Neural cell (in vitro differentiated cells): ENCODE data around the gene NTF3. TPM values are rescaled to one million over a fixed set of nuclear protein-coding genes. Genes with fewer than 3 reads are reported as not detected.

Experiments used
- H2AFZ ChIP-seq: fragments of 200-600, 300-800 bp; sonication (generic), shearing (Covaris generic); 2 replicates; pipeline ENCODE4 v1.6.0; 2014; ENCODE audit warnings: low read depth, mild to moderate bottlenecking, antibody characterized with exemption, low read length, moderate library complexity
- H3F3A ChIP-seq: fragments of 200-600 bp; shearing (Covaris generic); 2 replicates; pipeline ENCODE4 v1.6.1; 2016; ENCODE audit warnings: mild to moderate bottlenecking, moderate library complexity, mixed read lengths, antibody characterized with exemption, low read length; ENCODE audit not compliant: insufficient read depth, poor library complexity, severe bottlenecking
- H3K27ac ChIP-seq: fragments of 200-600, 300-800 bp; sonication (generic), shearing (Covaris generic); 2 replicates; pipeline ENCODE4 v1.5.1; 2014; ENCODE audit warnings: mild to moderate bottlenecking, low read length, moderate library complexity
- H3K27me3 ChIP-seq: fragments of 300-800, 200-600 bp; sonication (generic), shearing (Covaris generic); 2 replicates; pipeline ENCODE4 v1.6.0; 2014; ENCODE audit warnings: mild to moderate bottlenecking, low read depth, low read length, moderate library complexity; ENCODE audit not compliant: insufficient read depth
- H3K36me3 ChIP-seq: fragments of 300-800, 200-600 bp; sonication (generic), shearing (Covaris generic); 2 replicates; pipeline ENCODE4 v1.5.1; 2014; ENCODE audit warnings: mild to moderate bottlenecking, antibody characterized with exemption, low read length, moderate library complexity; ENCODE audit not compliant: insufficient read depth
- H3K4me2 ChIP-seq: fragments of 300-800, 200-600 bp; sonication (generic), shearing (Covaris generic); 2 replicates; pipeline ENCODE4 v1.6.0; 2014; ENCODE audit warnings: mild to moderate bottlenecking, low read length
- H3K4me3 ChIP-seq: fragments of 300-800, 200-600 bp; sonication (generic), shearing (Covaris generic); 2 replicates; pipeline ENCODE4 v1.5.1; 2014; ENCODE audit warnings: mild to moderate bottlenecking, low read length, moderate library complexity
- H3K79me2 ChIP-seq: fragments of 200-600 bp; shearing (Covaris generic); replicated peaks from 2 replicates; pipeline ENCODE4 v1.6.0; 2014; ENCODE audit warnings: mild to moderate bottlenecking, low read length, moderate library complexity; ENCODE audit not compliant: insufficient read depth
- H3K9ac ChIP-seq: fragments of 300-800, 200-600 bp; sonication (generic), shearing (Covaris generic); 2 replicates; pipeline ENCODE4 v1.6.1; 2016; ENCODE audit warnings: mild to moderate bottlenecking, low read length, mixed read lengths
- H3K9me2 ChIP-seq: fragments of 200-600 bp; shearing (Covaris generic); 2 replicates; pipeline ENCODE4 v1.6.1; 2016; ENCODE audit warnings: mild to moderate bottlenecking, low read length, mixed read lengths; ENCODE audit not compliant: insufficient read depth
- H3K9me3 ChIP-seq: fragments of 200-600, 300-800 bp; sonication (generic), shearing (Covaris generic); 2 replicates; pipeline ENCODE4 v1.6.1; 2016; ENCODE audit warnings: mild to moderate bottlenecking, mixed run types, low read length, moderate library complexity, mixed read lengths
- H4K20me1 ChIP-seq: fragments of 200-600 bp; shearing (Covaris generic); 2 replicates; pipeline ENCODE4 v1.6.1; 2016; ENCODE audit warnings: mild to moderate bottlenecking, mixed run types; ENCODE audit not compliant: insufficient read depth
- CTCF ChIP-seq: fragments of 450-650 bp; IDR thresholded peaks from 2 replicates; pipeline ENCODE4 v1.5.1; 2014; ENCODE audit warnings: antibody characterized with exemption, mild to moderate bottlenecking, moderate library complexity; ENCODE audit not compliant: poor library complexity, severe bottlenecking
- EP300 ChIP-seq: fragments of 450-650 bp; conservative IDR thresholded peaks from 2 replicates; pipeline ENCODE4 v1.6.1; 2014; ENCODE audit warnings: antibody characterized with exemption, mild to moderate bottlenecking, moderate library complexity; ENCODE audit not compliant: poor library complexity, severe bottlenecking
- EZH2 ChIP-seq: fragments of 200-600, 300-800 bp; shearing (Covaris generic), sonication (generic); IDR thresholded peaks from 2 replicates; pipeline ENCODE4 v1.6.1; 2014; ENCODE audit warnings: antibody characterized with exemption, low read length, borderline replicate concordance, mild to moderate bottlenecking; ENCODE audit not compliant: insufficient read depth, poor library complexity, severe bottlenecking
- MXI1 ChIP-seq: fragments of 450-650 bp; conservative IDR thresholded peaks from 2 replicates; pipeline ENCODE4 v1.6.1; 2014; ENCODE audit warnings: antibody characterized with exemption, mild to moderate bottlenecking; ENCODE audit not compliant: poor library complexity, severe bottlenecking
- POLR2AphosphoS5 ChIP-seq: IDR thresholded peaks from 2 replicates; pipeline ENCODE4 v1.6.1; 2012
- RAD21 ChIP-seq: fragments of 450-650 bp; conservative IDR thresholded peaks from 2 replicates; pipeline ENCODE4 v1.6.1; 2014; ENCODE audit warnings: antibody characterized with exemption, mild to moderate bottlenecking, moderate library complexity
- REST ChIP-seq: IDR thresholded peaks from 2 replicates; pipeline ENCODE4 v1.6.1; 2012; ENCODE audit warnings: borderline replicate concordance
- SMC3 ChIP-seq: fragments of 450-650 bp; conservative IDR thresholded peaks from 2 replicates; pipeline ENCODE4 v1.6.1; 2014; ENCODE audit warnings: antibody characterized with exemption, mild to moderate bottlenecking, moderate library complexity; ENCODE audit not compliant: poor library complexity
- TAF1 ChIP-seq: IDR thresholded peaks from 2 replicates; pipeline ENCODE4 v1.6.1; 2012; ENCODE audit warnings: low read depth
- polyA plus RNA-seq: library from polyadenylated mRNA; depleted of rRNA; stranded (reverse); fragments of >200 nt; gene quantifications from 2 replicates; pipeline ENCODE4 v1.2.3, GENCODE V29; 2014

Gene NTF3
- polyA plus RNA-seq, 1 donor from 2014 or later = not detected

- Histone ChIP-seq H3K9me3 (no peaks in the 10 kb centered on the region), H4K20me1 (no peaks in the 10 kb centered on the region), H3K27ac (no peak overlapping the region), H3K4me2 (no peak overlapping the region), H3K36me3 (no peaks in the 10 kb centered on the region), H3F3A (no peaks in the 10 kb centered on the region), H2AFZ (no peak overlapping the region), H3K9ac (no peak overlapping the region), H3K4me3 (no peak overlapping the region), H3K27me3 (no peaks in the 10 kb centered on the region), H3K79me2 (no peaks in the 10 kb centered on the region), H3K9me2 (no peaks in the 10 kb centered on the region)
- no peak for TF ChIP-seq TAF1
- TF ChIP-seq REST = no peak
- no peak for TF ChIP-seq RAD21
- no peak for TF ChIP-seq CTCF
- no peak for TF ChIP-seq SMC3
- no peak for TF ChIP-seq EP300
- no peak for TF ChIP-seq POLR2AphosphoS5
- TF ChIP-seq MXI1 = no peak
- TF ChIP-seq EZH2 = no peak
Observed at GRCh38 chr12:5391653-5392052, 40.3 kb upstream of the NTF3 start.

DNA sequence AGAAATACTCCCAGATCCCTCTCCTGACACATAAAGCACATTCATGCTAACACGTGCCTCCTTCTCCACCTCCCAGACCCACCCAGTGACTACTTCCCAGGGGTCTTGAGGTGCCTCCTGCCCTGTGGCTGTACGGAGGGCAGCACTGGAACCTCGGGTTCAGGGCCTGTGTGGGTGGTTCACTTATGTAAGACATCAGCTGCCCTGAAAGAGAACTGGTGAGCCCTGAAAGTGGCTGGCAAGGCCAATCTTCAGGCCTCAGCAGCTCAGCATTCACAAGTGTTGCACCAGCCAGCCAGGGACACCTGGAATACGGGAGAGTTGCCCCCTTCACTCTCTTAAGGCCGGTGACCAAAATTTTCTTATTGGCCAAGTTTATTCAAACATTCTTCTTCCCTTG, 38.9 kb upstream of the NTF3 start:
- H3K9me2 ChIP-seq = no peaks in the 10 kb centered on the region
- no peaks in the 10 kb centered on the region for H3K79me2 ChIP-seq
- no peak overlapping the region for H2AFZ ChIP-seq
- H3K9me3 ChIP-seq = no peaks in the 10 kb centered on the region
- no peaks in the 10 kb centered on the region for H3F3A ChIP-seq
- H3K9ac ChIP-seq = no peak overlapping the region
- H3K36me3 ChIP-seq = no peaks in the 10 kb centered on the region
- no peaks in the 10 kb centered on the region for H3K27me3 ChIP-seq
- no peak for TF ChIP-seq MXI1
- TF ChIP-seq POLR2AphosphoS5 = no peak
- no peak for TF ChIP-seq CTCF
- TF ChIP-seq EP300 = no peak
- TF ChIP-seq EZH2 = no peak
- TF ChIP-seq SMC3 = no peak
- no peak for TF ChIP-seq RAD21
- no peak for TF ChIP-seq REST
- no peak overlapping the region for H3K4me3 ChIP-seq
- H4K20me1 ChIP-seq = no peaks in the 10 kb centered on the region
- no peak overlapping the region for H3K4me2 ChIP-seq
- no peak overlapping the region for H3K27ac ChIP-seq
